Measurements from ENCODE around the gene CASTOR1. TPM values are rescaled to one million over a fixed set of nuclear protein-coding genes. Genes with fewer than 3 reads are reported as not detected.

CASTOR1 gene
- total and polyA plus RNA-seq, 7 donors, result 5.3 to 15.0 (median 9.2) TPM; not detected in 1

GRCh38 chr22:30285176-30285845 is 4.0 kb downstream of the CASTOR1 start:
- H3K27me3 ChIP-seq, result no peaks in the 10 kb centered on the region
- H3K36me3 ChIP-seq, result peaks cover 0 to 28% (median 7%) of the 10 kb centered on the region in 4 donors
- H3K4me3 ChIP-seq, result no peak overlapping the region
- H3K27ac ChIP-seq, result no peak overlapping the region
- DNase-seq, result no peak
- 91% methylated on average over 27 of the region's 27 CpGs for WGBS, 2 donors
- peaks cover 0 to 21% (median 15%) of the 10 kb centered on the region in 4 donors for H3K4me1 ChIP-seq
- no peaks in the 10 kb centered on the region for H3K9me3 ChIP-seq
- intact Hi-C loops (cut with DNase I), result no loop called here
- TF ChIP-seq CTCF (IDR thresholded peaks at IDR 0.05) (no peak), POLR2A (IDR thresholded peaks at IDR 0.05) (no peak), EP300 (IDR thresholded peaks at IDR 0.05) (no peak), POLR2AphosphoS5 (IDR thresholded peaks at IDR 0.05) (no peak)

DNA sequence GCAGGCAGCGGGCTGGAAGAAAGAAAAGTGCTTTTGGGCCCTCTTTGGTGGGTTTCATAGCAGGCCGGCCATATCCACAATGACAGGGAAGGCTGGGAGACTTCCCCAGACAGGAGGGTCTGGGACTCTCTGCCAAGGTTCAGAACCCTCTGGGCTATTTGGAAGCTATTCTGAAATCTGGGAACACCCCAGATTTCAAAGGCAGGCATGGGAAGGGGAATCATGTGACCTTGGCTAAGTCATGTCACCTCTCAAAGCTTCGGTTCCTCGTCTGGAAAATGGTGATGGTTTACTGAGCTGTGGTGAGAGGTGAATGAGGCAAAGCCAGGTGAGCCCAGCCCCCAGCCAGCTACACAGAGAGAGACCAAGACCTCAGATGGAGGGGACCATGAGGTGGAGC is 4.6 kb downstream of the CASTOR1 start:
- Histone ChIP-seq H3K4me3 (no peak overlapping the region), H3K27ac (no peak overlapping the region), H3K9me3 (no peaks in the 10 kb centered on the region), H3K4me1 (peaks cover 0 to 15% (median 10%) of the 10 kb centered on the region in 4 donors), H3K36me3 (peaks cover 0 to 28% (median 7%) of the 10 kb centered on the region in 4 donors), H3K27me3 (no peaks in the 10 kb centered on the region)
- 92 to 93% methylated on average over 4 of the region's 4 CpGs for WGBS, 2 donors
- intact Hi-C loops (cut with DNase I), result no loop called here
- TF ChIP-seq POLR2A (IDR thresholded peaks at IDR 0.05) (no peak), CTCF (IDR thresholded peaks at IDR 0.05) (no peak), POLR2AphosphoS5 (IDR thresholded peaks at IDR 0.05) (no peak), EP300 (IDR thresholded peaks at IDR 0.05) (no peak)
- no peak for DNase-seq

GRCh38 chr22:30284172-30284571 is 5.1 kb downstream of the CASTOR1 start:
- DNase-seq, result no peak
- H3K4me3 ChIP-seq, result no peak overlapping the region
- peaks cover 0 to 15% (median 10%) of the 10 kb centered on the region in 4 donors for H3K4me1 ChIP-seq
- intact Hi-C loops (cut with DNase I), result no loop called here
- no peak overlapping the region for H3K27ac ChIP-seq
- WGBS, 2 donors, result 75 to 83% methylated on average over 9 of the region's 9 CpGs
- no peak for TF ChIP-seq CTCF (IDR thresholded peaks at IDR 0.05)
- no peak for TF ChIP-seq POLR2AphosphoS5 (IDR thresholded peaks at IDR 0.05)
- no peak for TF ChIP-seq POLR2A (IDR thresholded peaks at IDR 0.05)
- TF ChIP-seq EP300 (IDR thresholded peaks at IDR 0.05), result no peak
- H3K36me3 ChIP-seq, result peaks cover 0 to 28% (median 7%) of the 10 kb centered on the region in 4 donors
- no peaks in the 10 kb centered on the region for H3K9me3 ChIP-seq
- H3K27me3 ChIP-seq, result no peaks in the 10 kb centered on the region

GRCh38 chr22:30283342-30283741 is 6.0 kb downstream of the CASTOR1 start:
- Histone ChIP-seq H3K9me3 (no peaks in the 10 kb centered on the region), H3K27ac (no peak overlapping the region), H3K4me3 (no peak overlapping the region), H3K27me3 (no peaks in the 10 kb centered on the region), H3K4me1 (peaks cover 0 to 9% (median 6%) of the 10 kb centered on the region in 4 donors), H3K36me3 (peaks cover 0 to 28% (median 7%) of the 10 kb centered on the region in 4 donors)
- TF ChIP-seq CTCF (IDR thresholded peaks at IDR 0.05) (no peak), EP300 (IDR thresholded peaks at IDR 0.05) (no peak), POLR2AphosphoS5 (IDR thresholded peaks at IDR 0.05) (no peak)
- no peak for DNase-seq
- 88 to 91% methylated on average over 4 of the region's 4 CpGs for WGBS, 2 donors
- intact Hi-C loops (cut with DNase I), result no loop called here

Data from sigmoid colon (tissue), 7 donors.